Keratinocyte (primary cell): ENCODE data around the gene NMT1. TPM values are rescaled to one million over a fixed set of nuclear protein-coding genes. Genes with fewer than 3 reads are reported as not detected.

Source experiments
- DNase-seq: peaks from one replicate; pipeline ENCODE4 v3.0.0-alpha.2; 2011; ENCODE audit warnings: low read depth, missing footprints, low spot score
- FAIRE-seq: peaks from 2 replicates; lab custom pipeline; 2011; peaks lifted over from hg19 to GRCh38; lab: Jason Lieb, UNC
- H2AFZ ChIP-seq: 2 replicates; pipeline ENCODE4 v1.6.0; 2012; ENCODE audit warnings: low read length, control low read depth, inconsistent platforms; ENCODE audit not compliant: control insufficient read depth
- H3K27ac ChIP-seq: 2 replicates; pipeline ENCODE4 v1.5.1; 2011; ENCODE audit warnings: low read length; ENCODE audit not compliant: control insufficient read depth, insufficient read depth
- H3K27me3 ChIP-seq: 3 replicates; pipeline ENCODE4 v1.6.0; 2011; ENCODE audit warnings: low read length; ENCODE audit not compliant: control insufficient read depth, insufficient read depth; ENCODE audit errors: extremely low read depth
- H3K36me3 ChIP-seq, 2 experiments: 2 replicates in 1 of 2; 3 replicates in 1 of 2; pipeline ENCODE4 v1.5.1; 2011; ENCODE audit warnings: low read length in 2 of 2, mild to moderate bottlenecking in 1 of 2; ENCODE audit not compliant: control insufficient read depth in 2 of 2, insufficient read depth in 2 of 2; ENCODE audit errors: extremely low read depth in 1 of 2
- H3K4me1 ChIP-seq: 3 replicates; pipeline ENCODE4 v1.5.1; 2011; ENCODE audit warnings: low read length; ENCODE audit not compliant: control insufficient read depth, insufficient read depth; ENCODE audit errors: extremely low read depth
- H3K4me2 ChIP-seq: 3 replicates; pipeline ENCODE4 v1.6.0; 2011; ENCODE audit warnings: low read depth, low read length; ENCODE audit not compliant: control insufficient read depth, insufficient read depth; ENCODE audit errors: extremely low read depth
- H3K4me3 ChIP-seq, 3 experiments: fragments of 200-600 bp in 1 of 3; sonication (generic) in 1 of 3; 2 replicates in 2 of 3; 3 replicates in 1 of 3; pipeline ENCODE4 v1.5.1; 2011 to 2016; ENCODE audit warnings: low read length in 3 of 3, mild to moderate bottlenecking in 3 of 3, control low read depth in 2 of 3, inconsistent platforms in 1 of 3, low read depth in 1 of 3, mixed read lengths in 1 of 3, mixed run types in 1 of 3, moderate library complexity in 1 of 3; ENCODE audit not compliant: control insufficient read depth in 2 of 3, insufficient read depth in 2 of 3; ENCODE audit errors: extremely low read depth in 1 of 3
- H3K79me2 ChIP-seq: 2 replicates; pipeline ENCODE4 v1.6.0; 2012; ENCODE audit warnings: low read length; ENCODE audit not compliant: control insufficient read depth, insufficient read depth
- H3K9ac ChIP-seq: 3 replicates; pipeline ENCODE4 v1.6.0; 2011; ENCODE audit warnings: low read length; ENCODE audit not compliant: control insufficient read depth, insufficient read depth; ENCODE audit errors: extremely low read depth
- H3K9me1 ChIP-seq: 3 replicates; pipeline ENCODE4 v1.6.0; 2011; ENCODE audit warnings: low read length; ENCODE audit not compliant: control insufficient read depth, insufficient read depth; ENCODE audit errors: extremely low read depth
- H3K9me3 ChIP-seq: 2 replicates; pipeline ENCODE4 v1.5.1; 2012; ENCODE audit warnings: low read depth, low read length; ENCODE audit not compliant: control insufficient read depth
- H4K20me1 ChIP-seq: 3 replicates; pipeline ENCODE4 v1.6.0; 2011; ENCODE audit warnings: low read length; ENCODE audit not compliant: control insufficient read depth, insufficient read depth; ENCODE audit errors: extremely low read depth
- CTCF ChIP-seq, 3 experiments: IDR thresholded peaks in 1 of 3; conservative IDR thresholded peaks in 1 of 3; optimal IDR thresholded peaks in 1 of 3; 2 replicates in 2 of 3; 3 replicates in 1 of 3; pipeline versions ENCODE3 to v1.5.1; 2011; ENCODE audit warnings: low read length in 3 of 3, mild to moderate bottlenecking in 3 of 3, moderate library complexity in 2 of 3, control low read depth in 1 of 3, inconsistent platforms in 1 of 3; ENCODE audit not compliant: insufficient read depth in 2 of 3; ENCODE audit errors: extremely low read depth in 1 of 3
- EZH2 ChIP-seq: IDR thresholded peaks from one replicate; pipeline ENCODE4 v1.6.1; 2012; ENCODE audit warnings: inconsistent platforms, mild to moderate bottlenecking, low read length, moderate library complexity
- dilution Hi-C: fragments of 300-500 bp; cut with MboI; formaldehyde crosslinking; loops from one replicate; pipeline ENCODE4 v1.7.0; 2020; ENCODE audit warnings: low sequenced_read_pairs; ENCODE audit not compliant: extremely low pct_ligation_motif_present
- polyA plus RNA-seq, 5 experiments: library from polyadenylated mRNA; depleted of rRNA in 3 of 5; stranded (reverse) in 3 of 5; stranded (forward) in 1 of 5; unstranded in 1 of 5; fragments of >200 nt; gene quantifications; 1 replicate in 1 of 5; 2 replicates in 3 of 5; 3 replicates in 1 of 5; pipeline versions ENCODE4 v1.2.1 to v1.2.3, GENCODE V29; 2011 to 2012; ENCODE audit warnings: missing spikeins in 2 of 5, low read depth in 1 of 5, low replicate concordance in 1 of 5

Gene NMT1
- polyA plus RNA-seq, 1 donor (not counting 4 experiments of a cell fraction or from before 2014, with no cell fraction given), result 101 TPM

GRCh38 chr17:45022655-45023339 lies 38.3 kb upstream of the NMT1 start:
- dilution Hi-C loops, result loop anchor here (25.0 kb wide), 1 partner anchor 110 kb away; the partner anchor contains the start of gene GFAP
- Histone ChIP-seq H3K9me1 (no peaks in the 10 kb centered on the region), H3K27ac (no peak overlapping the region), H3K79me2 (no peaks in the 10 kb centered on the region), H2AFZ (no peak overlapping the region), H4K20me1 (no peaks in the 10 kb centered on the region), H3K36me3 (peaks cover 4 to 16% of the 10 kb centered on the region in 2 experiments), H3K27me3 (no peaks in the 10 kb centered on the region), H3K9me3 (no peaks in the 10 kb centered on the region), H3K4me1 (peaks cover 21% of the 10 kb centered on the region), H3K9ac (no peak overlapping the region), H3K4me3 (no peak overlapping the region), H3K4me2 (no peak overlapping the region)
- DNase-seq (no peak), FAIRE-seq (no peak)
- TF ChIP-seq CTCF (optimal IDR thresholded peaks at IDR 0.05 in 1 of 3, IDR thresholded peaks at IDR 0.05 in 1 of 3, conservative IDR thresholded peaks at IDR 0.05 in 1 of 3; ENCODE audit: extremely low read depth in 1 of 3, insufficient read depth in 2 of 3, low read length in 3 of 3) (no peak), EZH2 (no peak)

GRCh38 chr17:45029096-45029495 lies 32.0 kb upstream of the NMT1 start:
- Histone ChIP-seq H3K9me1 (no peaks in the 10 kb centered on the region), H3K79me2 (no peaks in the 10 kb centered on the region), H3K4me3 (no peak overlapping the region), H3K27ac (no peak overlapping the region), H3K4me2 (no peak overlapping the region), H3K4me1 (no peaks in the 10 kb centered on the region), H3K27me3 (no peaks in the 10 kb centered on the region), H3K9ac (no peak overlapping the region), H2AFZ (no peak overlapping the region), H4K20me1 (no peaks in the 10 kb centered on the region), H3K9me3 (no peaks in the 10 kb centered on the region), H3K36me3 (peaks cover 28 to 50% of the 10 kb centered on the region in 2 experiments)
- no peak for FAIRE-seq
- TF ChIP-seq CTCF (optimal IDR thresholded peaks at IDR 0.05 in 1 of 3, IDR thresholded peaks at IDR 0.05 in 1 of 3, conservative IDR thresholded peaks at IDR 0.05 in 1 of 3; ENCODE audit: extremely low read depth in 1 of 3, insufficient read depth in 2 of 3, low read length in 3 of 3), result no peak
- no peak for TF ChIP-seq EZH2
- dilution Hi-C loops, result no loop called here
- DNase-seq, result no peak
